Frontal cortex (tissue), 4 donors: ENCODE measurements around the gene CCDC91. TPM values are rescaled to one million over a fixed set of nuclear protein-coding genes. Genes with fewer than 3 reads are reported as not detected.

Experiments used
- DNase-seq, 2 donors: peaks; one replicate each; pipeline ENCODE4 v3.0.0; 2012; ENCODE audit warnings: low spot score in 2 of 2
- FAIRE-seq: peaks from 2 replicates; lab custom pipeline; 2012; peaks lifted over from hg19 to GRCh38; lab: Jason Lieb, UNC
- total RNA-seq: library from RNA; depleted of rRNA; stranded (reverse); fragments of >200 nt; gene quantifications from one replicate; pipeline ENCODE4 v1.2.3, GENCODE V29; 2014
- donor health status: control.
- donor health status: control.
- donor health status: control.

CCDC91 gene, protein sequence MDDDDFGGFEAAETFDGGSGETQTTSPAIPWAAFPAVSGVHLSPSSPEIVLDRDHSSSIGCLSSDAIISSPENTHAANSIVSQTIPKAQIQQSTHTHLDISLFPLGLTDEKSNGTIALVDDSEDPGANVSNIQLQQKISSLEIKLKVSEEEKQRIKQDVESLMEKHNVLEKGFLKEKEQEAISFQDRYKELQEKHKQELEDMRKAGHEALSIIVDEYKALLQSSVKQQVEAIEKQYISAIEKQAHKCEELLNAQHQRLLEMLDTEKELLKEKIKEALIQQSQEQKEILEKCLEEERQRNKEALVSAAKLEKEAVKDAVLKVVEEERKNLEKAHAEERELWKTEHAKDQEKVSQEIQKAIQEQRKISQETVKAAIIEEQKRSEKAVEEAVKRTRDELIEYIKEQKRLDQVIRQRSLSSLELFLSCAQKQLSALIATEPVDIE
- 115 TPM for total RNA-seq

DNA sequence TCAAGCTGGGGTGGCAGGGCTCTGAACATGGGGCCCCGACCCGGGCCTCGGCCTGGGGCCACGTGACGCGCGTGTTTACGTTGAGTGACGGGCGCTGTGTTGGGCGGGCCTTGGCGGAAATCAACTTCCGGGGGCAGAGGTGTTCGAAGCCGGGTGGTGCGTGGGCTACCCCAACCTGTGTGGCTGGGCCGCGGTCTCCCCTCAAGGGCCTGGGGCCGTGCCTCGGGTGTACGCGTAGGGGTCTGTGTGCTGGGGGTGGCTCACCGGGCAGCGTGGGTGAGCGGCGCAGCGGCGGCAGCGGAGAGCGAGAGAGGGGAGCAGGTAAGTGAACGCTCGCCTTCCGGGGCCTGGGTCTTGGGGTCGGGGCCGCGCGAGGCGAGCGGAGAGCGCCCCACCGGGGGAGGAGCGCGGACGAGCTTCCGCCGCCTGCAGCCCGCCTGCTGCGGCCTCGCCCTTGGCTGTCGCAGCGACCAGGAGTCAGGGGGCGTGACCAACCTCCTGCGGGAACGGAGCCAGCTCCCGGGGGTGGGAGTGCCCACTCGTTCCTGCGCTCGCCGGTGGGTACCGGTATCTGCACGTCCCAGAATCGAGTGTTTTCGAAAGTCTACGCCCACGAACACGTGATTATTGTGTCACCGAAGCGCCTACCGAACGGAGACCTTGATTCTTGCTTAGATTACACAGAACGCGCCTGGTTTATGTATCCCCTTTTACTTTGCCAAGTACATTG, at the start of gene CCDC91:
Gene CCDC91, plus strand, starts transcription at position 136 of the 730 bp plus-strand sequence. CDS start 66,760 bp downstream, outside the sequence.
- no peak for FAIRE-seq

GRCh38 chr12:28144059-28144458, 46.2 kb upstream of the CCDC91 start:
- FAIRE-seq (no peak), DNase-seq (no peak)

More for the DNA sequence above, at the start of gene CCDC91:
- DNase-seq, result peak; percentile 73 to 75

GRCh38 chr12:28144532-28144931, 45.7 kb upstream of the CCDC91 start:
- no peak for DNase-seq
- no peak for FAIRE-seq

DNA sequence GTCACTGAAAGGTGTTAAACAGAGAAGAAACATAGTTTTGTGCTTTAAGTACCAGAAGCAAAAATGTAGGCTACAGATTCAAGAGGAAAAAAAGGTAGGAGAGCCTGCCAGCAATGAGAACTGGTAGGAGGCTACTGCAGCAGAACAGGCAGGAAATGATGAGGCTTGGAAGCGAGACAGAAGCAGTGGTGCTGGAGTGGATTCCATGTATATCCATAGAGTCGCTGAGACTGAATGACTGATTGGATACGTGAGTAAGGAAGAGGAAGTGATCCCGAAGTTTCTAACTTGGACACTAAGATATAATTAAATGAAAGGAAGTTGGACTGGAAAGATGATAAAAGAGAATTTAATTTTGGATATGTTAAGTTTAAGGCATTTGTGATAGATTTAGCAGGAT, 45.0 kb upstream of the CCDC91 start:
- no peak for FAIRE-seq
- no peak for DNase-seq

DNA sequence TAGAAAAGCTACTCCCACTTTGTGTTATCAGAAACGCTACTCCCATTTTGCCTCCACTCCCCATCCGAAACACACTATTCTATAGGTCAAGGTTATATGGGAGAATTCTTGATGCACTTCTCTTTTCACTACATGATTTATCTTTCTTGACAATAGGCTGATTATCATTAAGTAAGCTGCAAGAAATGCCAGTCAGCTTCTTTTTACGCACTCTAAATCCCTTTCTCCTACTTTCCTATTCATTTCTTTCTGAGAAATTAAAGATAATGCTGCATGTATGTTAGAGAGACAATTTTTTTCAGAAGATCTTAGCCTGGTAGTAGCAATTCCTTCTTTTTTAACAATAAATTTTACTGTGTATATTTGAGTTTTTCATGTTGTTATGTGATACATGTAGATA, 41.0 kb upstream of the CCDC91 start:
- DNase-seq (no peak), FAIRE-seq (no peak)

DNA sequence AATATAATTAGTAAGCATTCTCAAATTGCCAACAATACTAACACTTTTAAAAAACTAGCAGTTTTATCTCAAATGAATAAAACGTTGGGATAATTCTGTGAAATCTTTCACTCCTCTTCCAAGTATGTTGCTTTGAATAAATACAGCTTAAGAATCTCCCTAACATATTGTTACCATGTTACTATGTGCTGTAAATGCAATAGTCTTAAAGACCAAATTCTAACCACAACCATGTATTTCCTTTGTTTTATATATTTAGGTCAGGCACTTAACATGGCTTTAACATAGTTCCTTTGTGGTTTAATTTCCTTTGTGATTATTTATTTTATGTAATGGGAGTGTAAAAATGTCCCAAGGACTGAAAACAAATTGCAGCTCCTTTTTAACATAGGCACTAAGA, 33.9 kb upstream of the CCDC91 start:
- no peak for FAIRE-seq
- DNase-seq, result no peak

GRCh38 chr12:28156804-28157203, 33.5 kb upstream of the CCDC91 start:
- DNase-seq, result no peak
- no peak for FAIRE-seq

GRCh38 chr12:28158353-28158752, 31.9 kb upstream of the CCDC91 start:
- FAIRE-seq, result no peak

DNA sequence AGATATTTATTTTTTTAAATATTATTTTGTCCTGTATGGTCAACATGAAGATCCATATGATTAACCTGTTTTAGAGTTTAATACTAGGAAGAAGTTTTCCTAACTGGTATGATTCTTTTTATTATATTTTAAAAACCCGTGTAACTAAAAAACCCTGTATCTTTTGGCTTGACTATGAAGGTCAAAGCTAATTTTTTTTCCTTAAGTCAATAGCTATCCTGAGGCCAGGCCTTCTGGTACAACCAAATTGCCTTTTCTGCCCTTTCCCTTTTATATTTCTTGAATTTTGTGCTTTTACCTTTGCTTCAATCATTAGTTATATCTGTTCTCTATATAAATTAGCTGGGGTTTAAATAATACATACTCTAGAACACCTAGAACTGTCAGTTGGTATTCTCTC, 30.6 kb upstream of the CCDC91 start:
- DNase-seq (no peak), FAIRE-seq (no peak)

More at GRCh38 chr12:28158353-28158752, 31.9 kb upstream of the CCDC91 start:
- no peak for DNase-seq

- DNase-seq (no peak), FAIRE-seq (no peak)
These were observed 28.6 kb upstream of the CCDC91 start for GRCh38 chr12:28161697-28162096.

GRCh38 chr12:28162697-28163096, 27.6 kb upstream of the CCDC91 start:
- FAIRE-seq, result no peak
- DNase-seq, result no peak

- no peak for DNase-seq
- no peak for FAIRE-seq
These were observed 25.5 kb upstream of the CCDC91 start for GRCh38 chr12:28164644-28165275.

GRCh38 chr12:28167981-28168485, 22.2 kb upstream of the CCDC91 start:
- no peak for DNase-seq
- FAIRE-seq, result no peak

- DNase-seq, result no peak
- no peak for FAIRE-seq
These were observed 18.7 kb upstream of the CCDC91 start for GRCh38 chr12:28171356-28172060.

GRCh38 chr12:28172434-28173030, 17.7 kb upstream of the CCDC91 start:
- FAIRE-seq (no peak), DNase-seq (no peak)

- DNase-seq, result no peak
- FAIRE-seq, result no peak
These were observed 16.8 kb upstream of the CCDC91 start for GRCh38 chr12:28173440-28173839.

DNA sequence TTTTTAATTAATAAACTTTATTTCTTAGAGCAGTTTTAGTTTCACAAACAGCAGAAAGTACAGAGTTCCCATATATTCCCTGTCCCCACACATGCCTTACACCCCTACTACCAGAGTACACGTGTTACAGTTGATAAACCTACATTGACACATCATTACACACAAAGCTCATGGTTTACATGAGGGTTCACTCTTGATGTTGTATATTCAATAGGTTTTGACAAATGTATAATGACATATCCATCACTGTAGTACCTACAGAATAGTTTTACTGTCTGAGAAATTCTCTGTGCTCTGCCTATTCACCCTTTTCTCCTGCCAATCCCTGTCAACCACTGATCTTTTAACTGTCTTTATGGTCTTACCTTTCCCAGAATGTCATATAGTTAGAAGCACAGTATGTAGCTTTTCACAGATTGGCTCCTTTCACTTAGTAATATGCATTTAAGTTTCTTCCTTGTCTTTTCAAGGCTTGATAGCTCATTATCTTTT, 15.1 kb upstream of the CCDC91 start:
- FAIRE-seq (no peak), DNase-seq (no peak)

DNA sequence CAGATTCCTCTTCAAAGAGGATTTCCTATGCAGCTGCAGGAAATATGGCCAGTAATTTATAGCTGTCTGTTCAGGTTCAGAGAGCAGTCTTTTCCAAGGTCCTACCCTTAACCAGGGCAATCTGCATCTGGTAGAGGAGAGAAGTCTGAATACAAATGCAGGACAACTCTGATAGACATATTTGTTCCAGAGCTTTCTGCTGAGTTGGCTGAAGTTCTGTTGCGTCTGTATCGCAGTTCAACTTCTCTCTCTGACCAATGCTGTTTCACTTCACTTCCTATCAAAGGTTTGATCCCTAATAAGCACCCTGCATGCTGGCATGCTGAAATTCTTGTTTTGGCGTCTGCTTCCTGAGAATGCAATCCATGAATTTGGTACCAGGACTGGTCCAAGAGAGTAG, 14.0 kb upstream of the CCDC91 start:
- FAIRE-seq (no peak), DNase-seq (no peak)

GRCh38 chr12:28177461-28177860, 12.8 kb upstream of the CCDC91 start:
- FAIRE-seq, result no peak

More at GRCh38 chr12:28177461-28177860, 12.8 kb upstream of the CCDC91 start:
- DNase-seq, result no peak
